Measurements from ENCODE around the gene CD52. TPM values are rescaled to one million over a fixed set of nuclear protein-coding genes. Genes with fewer than 3 reads are reported as not detected.

The CD52 gene
- total RNA-seq, 2 donors from 2014 or later = 2.7 TPM; not detected in 1

GRCh38 chr1:26349877-26350244 lies 32.1 kb downstream of the CD52 start:
- DNase-seq (ENCODE audit: low spot score) (no peak), ATAC-seq (ENCODE audit: insufficient number of reproducible peaks, low FRiP score, low read depth) (no peak)
- no peaks in the 10 kb centered on the region for H3K27me3 ChIP-seq (replicated peaks; ENCODE audit: insufficient read depth)
- TF ChIP-seq, protein P1, sequence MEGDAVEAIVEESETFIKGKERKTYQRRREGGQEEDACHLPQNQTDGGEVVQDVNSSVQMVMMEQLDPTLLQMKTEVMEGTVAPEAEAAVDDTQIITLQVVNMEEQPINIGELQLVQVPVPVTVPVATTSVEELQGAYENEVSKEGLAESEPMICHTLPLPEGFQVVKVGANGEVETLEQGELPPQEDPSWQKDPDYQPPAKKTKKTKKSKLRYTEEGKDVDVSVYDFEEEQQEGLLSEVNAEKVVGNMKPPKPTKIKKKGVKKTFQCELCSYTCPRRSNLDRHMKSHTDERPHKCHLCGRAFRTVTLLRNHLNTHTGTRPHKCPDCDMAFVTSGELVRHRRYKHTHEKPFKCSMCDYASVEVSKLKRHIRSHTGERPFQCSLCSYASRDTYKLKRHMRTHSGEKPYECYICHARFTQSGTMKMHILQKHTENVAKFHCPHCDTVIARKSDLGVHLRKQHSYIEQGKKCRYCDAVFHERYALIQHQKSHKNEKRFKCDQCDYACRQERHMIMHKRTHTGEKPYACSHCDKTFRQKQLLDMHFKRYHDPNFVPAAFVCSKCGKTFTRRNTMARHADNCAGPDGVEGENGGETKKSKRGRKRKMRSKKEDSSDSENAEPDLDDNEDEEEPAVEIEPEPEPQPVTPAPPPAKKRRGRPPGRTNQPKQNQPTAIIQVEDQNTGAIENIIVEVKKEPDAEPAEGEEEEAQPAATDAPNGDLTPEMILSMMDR (IDR thresholded peaks at IDR 0.05) = no peak
- no peaks in the 10 kb centered on the region for H3K36me3 ChIP-seq
- no peaks in the 10 kb centered on the region for H3K4me1 ChIP-seq (ENCODE audit: control insufficient read depth in 1 of 2, low read depth in 2 of 2)
- no peaks in the 10 kb centered on the region for H3K9me3 ChIP-seq
- no peak overlapping the region for H3K27ac ChIP-seq
- no peak overlapping the region for H3K4me3 ChIP-seq

DNA sequence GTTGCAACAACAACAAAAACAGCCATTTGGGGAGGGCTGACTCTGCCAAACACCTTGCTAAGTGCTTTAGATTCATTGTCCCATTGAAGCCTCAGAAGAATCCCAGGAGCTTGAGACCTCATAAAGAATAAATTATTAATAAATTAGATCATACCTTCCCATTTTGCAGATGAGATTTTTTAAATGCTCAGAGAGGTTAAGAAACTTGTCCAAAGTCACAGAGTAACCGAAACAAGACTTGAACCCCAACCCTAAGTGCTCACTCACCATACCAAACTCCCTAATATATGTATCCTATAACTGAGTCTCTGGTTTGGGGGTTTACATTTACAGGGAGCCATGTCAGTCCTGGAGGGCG lies 32.6 kb downstream of the CD52 start:
- ATAC-seq (ENCODE audit: insufficient number of reproducible peaks, low FRiP score, low read depth) = no peak
- Histone ChIP-seq H3K27ac (no peak overlapping the region), H3K36me3 (no peaks in the 10 kb centered on the region), H3K27me3 (replicated peaks; ENCODE audit: insufficient read depth) (no peaks in the 10 kb centered on the region), H3K4me3 (no peak overlapping the region), H3K9me3 (no peaks in the 10 kb centered on the region), H3K4me1 (ENCODE audit: control insufficient read depth in 1 of 2, low read depth in 2 of 2) (no peaks in the 10 kb centered on the region)
- DNase-seq (ENCODE audit: low spot score) = no peak
- TF ChIP-seq, protein P1 (IDR thresholded peaks at IDR 0.05) = no peak

GRCh38 chr1:26350701-26351589 lies 33.2 kb downstream of the CD52 start:
- ATAC-seq (ENCODE audit: insufficient number of reproducible peaks, low FRiP score, low read depth) = no peak
- Histone ChIP-seq H3K4me1 (ENCODE audit: control insufficient read depth in 1 of 2, low read depth in 2 of 2) (no peaks in the 10 kb centered on the region), H3K27me3 (replicated peaks; ENCODE audit: insufficient read depth) (no peaks in the 10 kb centered on the region), H3K9me3 (no peaks in the 10 kb centered on the region), H3K27ac (no peak overlapping the region), H3K4me3 (no peak overlapping the region), H3K36me3 (no peaks in the 10 kb centered on the region)
- DNase-seq (ENCODE audit: low spot score) = no peak
- TF ChIP-seq, protein P1 (IDR thresholded peaks at IDR 0.05) = no peak

DNA sequence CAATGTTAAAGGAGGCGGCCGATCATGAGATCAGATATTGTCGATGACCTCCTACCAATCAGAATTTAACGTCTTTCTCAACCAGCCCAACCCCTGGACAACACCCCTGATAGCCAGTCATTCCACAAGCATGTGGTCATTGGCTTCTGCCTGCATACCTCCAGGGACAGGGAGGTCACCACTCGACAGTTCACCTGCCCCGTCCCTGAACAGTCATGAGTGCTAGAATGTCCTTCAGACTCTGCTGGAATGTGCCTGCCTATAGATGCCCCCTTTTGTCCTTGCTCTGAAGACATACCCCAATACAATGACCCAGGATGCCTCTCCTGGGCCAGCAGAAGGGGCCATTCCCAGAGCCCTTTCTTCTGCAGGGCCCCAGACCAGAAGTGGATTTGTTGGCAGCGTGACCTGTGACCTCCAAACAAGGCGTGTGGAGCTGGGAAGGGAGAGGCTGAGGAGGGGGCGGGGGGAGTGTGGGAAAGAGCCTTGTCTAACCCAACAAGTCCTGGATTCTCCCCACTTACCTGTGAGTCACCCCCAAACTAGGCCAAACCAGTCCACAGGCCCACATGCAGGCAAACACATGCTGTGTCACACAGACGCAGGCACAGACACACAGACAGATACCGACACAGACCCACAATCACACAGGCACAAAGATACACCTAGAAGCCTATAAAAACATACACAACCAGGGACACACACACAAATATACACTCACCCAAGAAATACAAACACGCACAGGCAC lies 34.0 kb downstream of the CD52 start:
- no peaks in the 10 kb centered on the region for H3K4me1 ChIP-seq (ENCODE audit: control insufficient read depth in 1 of 2, low read depth in 2 of 2)
- no peak overlapping the region for H3K4me3 ChIP-seq
- no peaks in the 10 kb centered on the region for H3K36me3 ChIP-seq
- no peaks in the 10 kb centered on the region for H3K9me3 ChIP-seq
- TF ChIP-seq, protein P1 (IDR thresholded peaks at IDR 0.05) = no peak
- ATAC-seq (ENCODE audit: insufficient number of reproducible peaks, low FRiP score, low read depth) = no peak
- DNase-seq (ENCODE audit: low spot score) = no peak
- no peak overlapping the region for H3K27ac ChIP-seq
- no peaks in the 10 kb centered on the region for H3K27me3 ChIP-seq (replicated peaks; ENCODE audit: insufficient read depth)

- no peak overlapping the region for H3K27ac ChIP-seq
- H3K36me3 ChIP-seq = no peaks in the 10 kb centered on the region
- ATAC-seq (ENCODE audit: insufficient number of reproducible peaks, low FRiP score, low read depth) (no peak), DNase-seq (ENCODE audit: low spot score) (no peak)
- H3K4me3 ChIP-seq = no peak overlapping the region
- no peaks in the 10 kb centered on the region for H3K27me3 ChIP-seq (replicated peaks; ENCODE audit: insufficient read depth)
- TF ChIP-seq, protein P1 (IDR thresholded peaks at IDR 0.05) = no peak
- no peaks in the 10 kb centered on the region for H3K4me1 ChIP-seq (ENCODE audit: control insufficient read depth in 1 of 2, low read depth in 2 of 2)
- no peaks in the 10 kb centered on the region for H3K9me3 ChIP-seq
Measured at GRCh38 chr1:26352338-26352679, 34.6 kb downstream of the CD52 start.

Data from thoracic aorta (tissue), 2 donors.